Coronary artery (tissue), 2 donors: ENCODE results near the gene MTA1.
A peak's percentile ranks its signal among the peaks of the same experiment; 100 is the strongest.

Source experiments
- DNase-seq: peaks from one replicate; pipeline ENCODE4 v3.0.0-alpha.2; 2017; ENCODE audit warnings: low spot score
- H3K27ac ChIP-seq, 2 donors: fragments of 200-600 bp; sonication (generic); one replicate each; pipeline ENCODE4 v1.5.1; 2016 to 2019
- H3K4me3 ChIP-seq: fragments of 200-600 bp; sonication (generic); 2 replicates; pipeline ENCODE4 v1.5.1; 2016; ENCODE audit warnings: mild to moderate bottlenecking, moderate library complexity
- CTCF ChIP-seq: fragments of 200-600 bp; sonication (generic); IDR thresholded peaks from one replicate; pipeline ENCODE4 v1.5.1; 2019; ENCODE audit warnings: antibody characterized with exemption

Gene MTA1

GRCh38 chr14:105505101-105505500 lies 85.5 kb downstream of the MTA1 start:
- Histone ChIP-seq H3K27ac (no peak overlapping the region), H3K4me3 (no peak overlapping the region)
- DNase-seq = peak; percentile 63
- no peak for TF ChIP-seq CTCF

GRCh38 chr14:105507247-105507646 lies 87.6 kb downstream of the MTA1 start:
- peak; percentile 62 for DNase-seq
- TF ChIP-seq CTCF = no peak
- no peak overlapping the region for H3K4me3 ChIP-seq
- no peak overlapping the region for H3K27ac ChIP-seq

- DNase-seq = peak; percentile 71
- Histone ChIP-seq H3K4me3 (no peak overlapping the region), H3K27ac (no peak overlapping the region)
- TF ChIP-seq CTCF = no peak
These were observed 88.4 kb downstream of the MTA1 start for GRCh38 chr14:105508069-105508468.

- Histone ChIP-seq H3K4me3 (no peak overlapping the region), H3K27ac (no peak overlapping the region)
- peak; percentile 38 for DNase-seq
- no peak for TF ChIP-seq CTCF
These were observed 89.0 kb downstream of the MTA1 start for GRCh38 chr14:105508601-105509000.

- DNase-seq = no peak
- no peak overlapping the region for H3K4me3 ChIP-seq
- H3K27ac ChIP-seq = no peak overlapping the region
- no peak for TF ChIP-seq CTCF
These were observed 97.5 kb downstream of the MTA1 start for GRCh38 chr14:105517096-105517495.

GRCh38 chr14:105519946-105520698 lies 100.5 kb downstream of the MTA1 start:
- Histone ChIP-seq H3K27ac (no peak overlapping the region), H3K4me3 (no peak overlapping the region)
- no peak for TF ChIP-seq CTCF
- peak; percentile 33 for DNase-seq
